Activated T-helper 1 cell treated with Interleukin-2 at 50 U/mL for 16 hours (primary cell): Measurements from ENCODE around the gene FBXO36.
A peak's percentile ranks its signal among the peaks of the same experiment; 100 is the strongest.
"Not testable (repeated sequence)": the region's sequence is repeated elsewhere in the genome, so short reads cannot be mapped to it uniquely, and the experiment has no call there.

Experiments used
- DNase-seq: peaks from one replicate; pipeline ENCODE4 v3.0.0-alpha.2; 2020; ENCODE audit warnings: low read depth

FBXO36 gene

GRCh38 chr2:229922449-229923386, at the start of gene FBXO36:
TSS of gene FBXO36 (plus strand) at chr2:229922503. CDS start at chr2:229922514, 11 bp downstream.
- DNase-seq = peak; percentile 75

GRCh38 chr2:229873123-229873581, 49.2 kb upstream of the FBXO36 start:
- no peak for DNase-seq

GRCh38 chr2:229874647-229875046, 47.7 kb upstream of the FBXO36 start:
- no peak for DNase-seq

GRCh38 chr2:229875549-229875948, 46.8 kb upstream of the FBXO36 start:
- DNase-seq = no peak

- no peak for DNase-seq
Observed at GRCh38 chr2:229879191-229879950, 42.9 kb upstream of the FBXO36 start.

GRCh38 chr2:229880892-229881586, 41.3 kb upstream of the FBXO36 start:
- DNase-seq = no peak

GRCh38 chr2:229882583-229882982, 39.7 kb upstream of the FBXO36 start:
- no peak for DNase-seq

GRCh38 chr2:229884775-229885699, 37.3 kb upstream of the FBXO36 start:
- no peak for DNase-seq

- DNase-seq = no peak
Observed at GRCh38 chr2:229887441-229887840, 34.9 kb upstream of the FBXO36 start.

GRCh38 chr2:229888031-229888430, 34.3 kb upstream of the FBXO36 start:
- DNase-seq = no peak

- DNase-seq = no peak
Observed at GRCh38 chr2:229889023-229889422, 33.3 kb upstream of the FBXO36 start.

GRCh38 chr2:229896857-229897256, 25.4 kb upstream of the FBXO36 start:
- no peak for DNase-seq

GRCh38 chr2:229899604-229900003, 22.7 kb upstream of the FBXO36 start:
- no peak for DNase-seq

- DNase-seq = no peak
Observed at GRCh38 chr2:229900012-229900411, 22.3 kb upstream of the FBXO36 start.

GRCh38 chr2:229900514-229900913, 21.8 kb upstream of the FBXO36 start:
- DNase-seq = not testable (repeated sequence)

GRCh38 chr2:229901819-229902218, 20.5 kb upstream of the FBXO36 start:
- no peak for DNase-seq

- no peak for DNase-seq
Observed at GRCh38 chr2:229903037-229903436, 19.3 kb upstream of the FBXO36 start.

- DNase-seq = no peak
Observed at GRCh38 chr2:229905601-229906000, 16.7 kb upstream of the FBXO36 start.

- no peak for DNase-seq
Observed at GRCh38 chr2:229909090-229909489, 13.2 kb upstream of the FBXO36 start.

GRCh38 chr2:229910147-229910831, 12.0 kb upstream of the FBXO36 start:
- no peak for DNase-seq
